PC-9 (cell line): Measurements from ENCODE around the gene HCRT.

ENCODE experiments used
- EZH2 ChIP-seq: fragments of 200-600 bp; sonication (generic); IDR thresholded peaks from 2 replicates; pipeline ENCODE4 v1.8.0; 2017; ENCODE audit warnings: antibody characterized with exemption, low read depth
- TF ChIP-seq, protein P1 (sequence below): fragments of 200-600 bp; sonication (generic); conservative IDR thresholded peaks from 2 replicates; pipeline ENCODE4 v1.6.1; 2017; ENCODE audit warnings: mixed run types, antibody characterized with exemption, mild to moderate bottlenecking, moderate library complexity

DNA sequence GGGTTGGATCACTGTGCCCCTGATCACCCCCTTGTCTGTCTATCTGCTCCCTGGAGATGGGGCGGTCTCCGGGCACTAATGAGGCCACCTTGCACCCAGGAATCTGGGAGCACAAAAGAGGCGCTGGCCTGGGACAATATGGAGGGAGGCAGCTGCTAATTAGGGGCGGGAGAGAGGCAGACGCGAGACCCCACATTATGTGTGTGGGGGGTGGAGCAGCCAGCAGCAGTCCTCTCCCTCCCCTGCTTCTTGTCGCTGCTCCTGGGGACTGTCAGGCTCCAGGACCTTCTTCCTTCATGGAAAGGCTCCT, 324 bp upstream of the HCRT start:
- TF ChIP-seq, protein P1, sequence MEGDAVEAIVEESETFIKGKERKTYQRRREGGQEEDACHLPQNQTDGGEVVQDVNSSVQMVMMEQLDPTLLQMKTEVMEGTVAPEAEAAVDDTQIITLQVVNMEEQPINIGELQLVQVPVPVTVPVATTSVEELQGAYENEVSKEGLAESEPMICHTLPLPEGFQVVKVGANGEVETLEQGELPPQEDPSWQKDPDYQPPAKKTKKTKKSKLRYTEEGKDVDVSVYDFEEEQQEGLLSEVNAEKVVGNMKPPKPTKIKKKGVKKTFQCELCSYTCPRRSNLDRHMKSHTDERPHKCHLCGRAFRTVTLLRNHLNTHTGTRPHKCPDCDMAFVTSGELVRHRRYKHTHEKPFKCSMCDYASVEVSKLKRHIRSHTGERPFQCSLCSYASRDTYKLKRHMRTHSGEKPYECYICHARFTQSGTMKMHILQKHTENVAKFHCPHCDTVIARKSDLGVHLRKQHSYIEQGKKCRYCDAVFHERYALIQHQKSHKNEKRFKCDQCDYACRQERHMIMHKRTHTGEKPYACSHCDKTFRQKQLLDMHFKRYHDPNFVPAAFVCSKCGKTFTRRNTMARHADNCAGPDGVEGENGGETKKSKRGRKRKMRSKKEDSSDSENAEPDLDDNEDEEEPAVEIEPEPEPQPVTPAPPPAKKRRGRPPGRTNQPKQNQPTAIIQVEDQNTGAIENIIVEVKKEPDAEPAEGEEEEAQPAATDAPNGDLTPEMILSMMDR = no peak
- TF ChIP-seq EZH2 = no peak
